ENCODE data around the gene CUX1.

DNA sequence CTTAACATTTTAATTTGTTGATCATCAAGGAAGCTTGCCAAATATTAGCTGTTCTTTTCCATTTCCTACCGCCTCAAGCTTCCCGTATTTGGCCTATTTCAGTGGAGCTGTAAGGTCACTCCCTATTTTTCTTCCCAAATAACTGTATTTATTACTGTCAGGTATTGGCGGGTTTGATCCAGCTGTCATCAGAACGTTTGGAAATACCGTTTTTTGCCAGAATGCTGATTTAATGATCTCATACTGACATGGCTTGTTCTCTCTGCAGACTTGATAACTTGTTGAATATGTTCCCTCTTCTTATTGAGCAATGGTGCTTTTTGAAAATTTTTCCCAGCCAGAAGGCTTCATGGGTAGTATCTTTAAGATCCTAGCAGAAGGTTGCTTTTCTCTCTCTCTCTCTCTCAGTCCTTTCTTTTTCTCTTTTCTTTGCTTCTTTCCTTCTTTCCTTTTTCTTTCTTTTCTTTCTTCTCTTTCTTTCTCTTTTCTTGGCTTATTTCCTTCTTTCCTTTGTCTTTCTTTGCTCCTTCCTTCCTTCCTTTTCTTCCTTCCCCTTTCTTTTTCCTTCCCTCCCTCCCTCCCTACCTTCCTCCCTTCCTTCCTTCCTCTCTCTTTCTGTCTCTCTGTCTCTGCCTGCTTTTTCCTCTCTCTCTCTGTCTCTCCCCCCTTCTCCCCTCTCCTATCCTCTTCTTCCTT lies 42.1 kb downstream of the CUX1 start:
- TF ChIP-seq, protein P1, sequence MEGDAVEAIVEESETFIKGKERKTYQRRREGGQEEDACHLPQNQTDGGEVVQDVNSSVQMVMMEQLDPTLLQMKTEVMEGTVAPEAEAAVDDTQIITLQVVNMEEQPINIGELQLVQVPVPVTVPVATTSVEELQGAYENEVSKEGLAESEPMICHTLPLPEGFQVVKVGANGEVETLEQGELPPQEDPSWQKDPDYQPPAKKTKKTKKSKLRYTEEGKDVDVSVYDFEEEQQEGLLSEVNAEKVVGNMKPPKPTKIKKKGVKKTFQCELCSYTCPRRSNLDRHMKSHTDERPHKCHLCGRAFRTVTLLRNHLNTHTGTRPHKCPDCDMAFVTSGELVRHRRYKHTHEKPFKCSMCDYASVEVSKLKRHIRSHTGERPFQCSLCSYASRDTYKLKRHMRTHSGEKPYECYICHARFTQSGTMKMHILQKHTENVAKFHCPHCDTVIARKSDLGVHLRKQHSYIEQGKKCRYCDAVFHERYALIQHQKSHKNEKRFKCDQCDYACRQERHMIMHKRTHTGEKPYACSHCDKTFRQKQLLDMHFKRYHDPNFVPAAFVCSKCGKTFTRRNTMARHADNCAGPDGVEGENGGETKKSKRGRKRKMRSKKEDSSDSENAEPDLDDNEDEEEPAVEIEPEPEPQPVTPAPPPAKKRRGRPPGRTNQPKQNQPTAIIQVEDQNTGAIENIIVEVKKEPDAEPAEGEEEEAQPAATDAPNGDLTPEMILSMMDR (IDR thresholded peaks at IDR 0.05; ENCODE audit: low read depth, low read length, poor library complexity, severe bottlenecking): no peak
- TF ChIP-seq EZH2phosphoT487 (IDR thresholded peaks at IDR 0.05; ENCODE audit: borderline replicate concordance, low read length): no peak
